Activated naive CD4-positive, alpha-beta T cell treated with anti-CD3 and anti-CD28 coated beads, Interleukin-2, amount 50 U/mL, for 24 hours (primary cell): ENCODE measurements around the gene TANGO6.
"Not testable (repeated sequence)": the region's sequence is repeated elsewhere in the genome, so short reads cannot be mapped to it uniquely, and the experiment has no call there.

ENCODE experiments used
- H3K27ac Mint-ChIP-seq: one replicate; pipeline ENCODE4 v1.8.0; 2021; ENCODE audit warnings: mild to moderate bottlenecking, mixed read lengths
- H3K27me3 Mint-ChIP-seq: one replicate; pipeline ENCODE4 v1.8.0; 2021; ENCODE audit warnings: mixed read lengths
- H3K36me3 Mint-ChIP-seq: one replicate; pipeline ENCODE4 v1.8.0; 2021; ENCODE audit warnings: mixed read lengths
- H3K4me1 Mint-ChIP-seq: one replicate; pipeline ENCODE4 v1.8.0; 2021; ENCODE audit warnings: mixed read lengths
- H3K4me3 Mint-ChIP-seq: one replicate; pipeline ENCODE4 v1.8.0; 2021; ENCODE audit warnings: mild to moderate bottlenecking, mixed read lengths
- H3K9me3 Mint-ChIP-seq: one replicate; pipeline ENCODE4 v1.8.0; 2021; ENCODE audit warnings: mixed read lengths

The TANGO6 gene

GRCh38 chr16:69112285-69113129 is 269.2 kb downstream of the TANGO6 start:
- Mint-ChIP-seq H3K27ac (no peak overlapping the region), H3K4me3 (no peak overlapping the region), H3K9me3 (no peaks in the 10 kb centered on the region), H3K36me3 (peaks cover 9% of the 10 kb centered on the region), H3K4me1 (peaks cover 6% of the 10 kb centered on the region), H3K27me3 (peaks cover 11% of the 10 kb centered on the region)

- H3K27me3 Mint-ChIP-seq, result peaks cover 7% of the 10 kb centered on the region
- no peak overlapping the region for H3K4me3 Mint-ChIP-seq
- peaks cover 7% of the 10 kb centered on the region for H3K4me1 Mint-ChIP-seq
- no peaks in the 10 kb centered on the region for H3K9me3 Mint-ChIP-seq
- H3K36me3 Mint-ChIP-seq, result peaks cover 9% of the 10 kb centered on the region
- no peak overlapping the region for H3K27ac Mint-ChIP-seq
These were observed 269.9 kb downstream of the TANGO6 start for GRCh38 chr16:69113216-69113615.

DNA sequence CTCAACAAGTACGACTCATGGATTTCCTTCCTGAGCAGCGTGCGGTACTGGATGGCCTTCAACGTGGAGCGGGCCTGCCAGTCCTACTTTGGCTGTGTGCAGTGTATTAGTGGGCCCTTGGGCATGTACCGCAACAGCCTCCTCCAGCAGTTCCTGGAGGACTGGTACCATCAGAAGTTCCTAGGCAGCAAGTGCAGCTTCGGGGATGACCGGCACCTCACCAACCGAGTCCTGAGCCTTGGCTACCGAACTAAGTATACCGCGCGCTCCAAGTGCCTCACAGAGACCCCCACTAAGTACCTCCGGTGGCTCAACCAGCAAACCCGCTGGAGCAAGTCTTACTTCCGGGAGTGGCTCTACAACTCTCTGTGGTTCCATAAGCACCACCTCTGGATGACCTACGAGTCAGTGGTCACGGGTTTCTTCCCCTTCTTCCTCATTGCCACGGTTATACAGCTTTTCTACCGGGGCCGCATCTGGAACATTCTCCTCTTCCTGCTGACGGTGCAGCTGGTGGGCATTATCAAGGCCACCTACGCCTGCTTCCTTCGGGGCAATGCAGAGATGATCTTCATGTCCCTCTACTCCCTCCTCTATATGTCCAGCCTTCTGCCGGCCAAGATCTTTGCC is 271.1 kb downstream of the TANGO6 start:
- Mint-ChIP-seq H3K36me3 (peaks cover 12% of the 10 kb centered on the region), H3K27ac (no peak overlapping the region), H3K27me3 (peaks cover 3% of the 10 kb centered on the region), H3K4me3 (no peak overlapping the region), H3K4me1 (peaks cover 8% of the 10 kb centered on the region), H3K9me3 (no peaks in the 10 kb centered on the region)

DNA sequence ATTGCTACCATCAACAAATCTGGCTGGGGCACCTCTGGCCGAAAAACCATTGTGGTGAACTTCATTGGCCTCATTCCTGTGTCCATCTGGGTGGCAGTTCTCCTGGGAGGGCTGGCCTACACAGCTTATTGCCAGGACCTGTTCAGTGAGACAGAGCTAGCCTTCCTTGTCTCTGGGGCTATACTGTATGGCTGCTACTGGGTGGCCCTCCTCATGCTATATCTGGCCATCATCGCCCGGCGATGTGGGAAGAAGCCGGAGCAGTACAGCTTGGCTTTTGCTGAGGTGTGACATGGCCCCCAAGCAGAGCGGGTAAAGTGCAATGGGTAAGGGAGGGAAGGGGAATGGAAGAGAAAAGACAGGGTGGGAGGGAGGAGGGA is 271.6 kb downstream of the TANGO6 start:
- Mint-ChIP-seq H3K4me3 (no peak overlapping the region), H3K27ac (no peak overlapping the region), H3K9me3 (no peaks in the 10 kb centered on the region), H3K27me3 (no peaks in the 10 kb centered on the region), H3K36me3 (peaks cover 8% of the 10 kb centered on the region), H3K4me1 (peaks cover 8% of the 10 kb centered on the region)

DNA sequence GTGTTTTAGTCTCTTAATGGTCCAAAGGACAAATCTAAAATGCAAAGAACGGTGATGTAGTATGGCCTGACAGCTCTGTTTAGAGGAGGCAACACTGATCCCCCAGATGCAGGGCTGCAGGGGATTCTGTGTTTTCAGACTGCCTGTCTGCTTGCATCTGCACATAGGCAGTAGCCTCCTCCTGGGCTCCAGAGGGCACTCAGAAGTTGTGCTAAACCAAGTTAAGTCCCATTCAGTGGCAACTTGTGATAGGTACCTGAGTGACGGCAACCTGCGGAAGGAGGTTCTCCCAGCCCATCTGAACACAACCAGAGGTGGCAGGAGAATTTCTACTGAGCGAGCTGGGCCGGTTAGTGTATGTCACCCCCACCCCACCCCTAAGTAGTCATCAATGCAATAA is 272.0 kb downstream of the TANGO6 start:
- H3K27ac Mint-ChIP-seq, result no peak overlapping the region
- H3K4me1 Mint-ChIP-seq, result peaks cover 8% of the 10 kb centered on the region
- H3K36me3 Mint-ChIP-seq, result peaks cover 8% of the 10 kb centered on the region
- H3K9me3 Mint-ChIP-seq, result no peaks in the 10 kb centered on the region
- H3K4me3 Mint-ChIP-seq, result no peak overlapping the region
- no peaks in the 10 kb centered on the region for H3K27me3 Mint-ChIP-seq

- H3K27me3 Mint-ChIP-seq, result no peaks in the 10 kb centered on the region
- no peak overlapping the region for H3K4me3 Mint-ChIP-seq
- H3K27ac Mint-ChIP-seq, result no peak overlapping the region
- H3K9me3 Mint-ChIP-seq, result no peaks in the 10 kb centered on the region
- H3K4me1 Mint-ChIP-seq, result peaks cover 8% of the 10 kb centered on the region
- peaks cover 4% of the 10 kb centered on the region for H3K36me3 Mint-ChIP-seq
These were observed 272.5 kb downstream of the TANGO6 start for GRCh38 chr16:69115837-69116236.

DNA sequence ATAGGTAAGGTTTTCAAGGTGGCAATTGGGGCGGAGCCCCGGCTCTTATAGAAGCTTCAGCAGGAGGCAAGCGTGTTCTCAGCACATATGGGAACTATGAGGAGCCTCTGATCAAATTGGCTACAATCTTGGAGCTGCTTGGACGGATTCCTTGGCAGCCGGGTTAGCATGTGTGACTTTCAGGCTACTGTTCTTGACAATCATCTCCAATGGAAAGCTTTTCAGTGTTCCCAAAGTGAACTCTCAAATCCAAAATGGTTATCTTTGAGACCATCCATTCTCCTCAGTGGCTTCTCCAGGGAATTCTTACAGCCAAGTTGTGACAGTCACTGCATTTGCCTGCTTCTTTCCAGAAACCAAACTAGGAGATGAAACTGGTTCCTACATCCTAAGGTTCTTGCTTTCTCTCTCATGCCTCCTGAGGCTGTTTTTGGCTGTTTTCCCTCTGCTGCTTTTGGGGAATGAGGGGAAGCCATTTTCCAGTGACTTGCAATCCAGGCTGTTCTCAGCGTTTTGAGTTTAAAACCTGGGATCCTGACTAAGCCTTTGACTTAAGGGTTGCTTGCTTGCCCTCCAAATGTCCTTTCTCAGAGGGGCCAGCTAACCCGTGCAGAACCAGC is 273.0 kb downstream of the TANGO6 start:
- Mint-ChIP-seq H3K4me3 (no peak overlapping the region), H3K4me1 (peaks cover 8% of the 10 kb centered on the region), H3K9me3 (no peaks in the 10 kb centered on the region), H3K36me3 (peaks cover 5% of the 10 kb centered on the region), H3K27me3 (no peaks in the 10 kb centered on the region), H3K27ac (no peak overlapping the region)

- Mint-ChIP-seq H3K9me3 (no peaks in the 10 kb centered on the region), H3K27ac (no peak overlapping the region), H3K27me3 (no peaks in the 10 kb centered on the region)
These were observed 273.6 kb downstream of the TANGO6 start for GRCh38 chr16:69116906-69117305.

GRCh38 chr16:69118468-69118867 is 275.1 kb downstream of the TANGO6 start:
- Mint-ChIP-seq H3K36me3 (peaks cover 5% of the 10 kb centered on the region), H3K27ac (no peak overlapping the region), H3K4me3 (no peak overlapping the region)

More at GRCh38 chr16:69116906-69117305, 273.6 kb downstream of the TANGO6 start:
- Mint-ChIP-seq H3K36me3 (peaks cover 5% of the 10 kb centered on the region), H3K4me3 (no peak overlapping the region), H3K4me1 (peaks cover 8% of the 10 kb centered on the region)

GRCh38 chr16:69118994-69119393 is 275.7 kb downstream of the TANGO6 start:
- Mint-ChIP-seq H3K4me3 (no peak overlapping the region), H3K36me3 (peaks cover 5% of the 10 kb centered on the region), H3K27ac (no peak overlapping the region), H3K9me3 (no peaks in the 10 kb centered on the region), H3K27me3 (no peaks in the 10 kb centered on the region), H3K4me1 (peaks cover 10% of the 10 kb centered on the region)

More at GRCh38 chr16:69118468-69118867, 275.1 kb downstream of the TANGO6 start:
- peaks cover 8% of the 10 kb centered on the region for H3K4me1 Mint-ChIP-seq
- no peaks in the 10 kb centered on the region for H3K27me3 Mint-ChIP-seq
- no peaks in the 10 kb centered on the region for H3K9me3 Mint-ChIP-seq

GRCh38 chr16:69119536-69119935 is 276.2 kb downstream of the TANGO6 start:
- peaks cover 12% of the 10 kb centered on the region for H3K4me1 Mint-ChIP-seq
- H3K4me3 Mint-ChIP-seq, result no peak overlapping the region
- no peaks in the 10 kb centered on the region for H3K27me3 Mint-ChIP-seq
- no peaks in the 10 kb centered on the region for H3K9me3 Mint-ChIP-seq
- H3K27ac Mint-ChIP-seq, result no peak overlapping the region
- peaks cover 5% of the 10 kb centered on the region for H3K36me3 Mint-ChIP-seq

DNA sequence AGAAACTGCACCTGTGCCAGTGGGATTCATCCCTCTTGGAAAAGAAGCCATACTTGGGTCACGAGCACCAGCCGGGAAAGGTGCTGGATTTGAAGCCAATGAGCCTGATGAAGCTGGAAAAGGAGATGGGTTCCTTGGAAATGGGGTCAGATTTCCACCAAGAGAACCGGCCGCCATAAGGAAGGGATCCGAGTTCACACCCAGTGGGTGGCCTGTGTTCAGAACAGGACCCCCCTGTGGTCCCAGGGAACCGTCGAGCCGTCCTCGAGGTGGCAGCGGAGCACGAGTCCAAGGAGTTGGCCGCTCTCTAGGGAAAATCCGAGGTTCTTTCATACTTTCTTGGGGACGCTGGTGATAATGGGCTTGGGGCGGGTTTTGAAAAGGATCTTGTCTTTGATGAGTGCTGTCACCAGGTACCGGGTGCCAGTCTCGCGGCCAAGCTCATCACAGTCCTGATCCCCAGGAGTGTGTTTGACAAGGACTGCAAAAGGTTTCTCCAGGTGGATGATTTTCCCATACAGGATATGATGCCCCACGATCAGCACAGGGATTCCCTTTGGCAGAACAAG is 276.8 kb downstream of the TANGO6 start:
- peaks cover 5% of the 10 kb centered on the region for H3K36me3 Mint-ChIP-seq
- H3K4me3 Mint-ChIP-seq, result no peak overlapping the region
- no peaks in the 10 kb centered on the region for H3K27me3 Mint-ChIP-seq
- no peaks in the 10 kb centered on the region for H3K9me3 Mint-ChIP-seq
- no peak overlapping the region for H3K27ac Mint-ChIP-seq
- H3K4me1 Mint-ChIP-seq, result peaks cover 12% of the 10 kb centered on the region

DNA sequence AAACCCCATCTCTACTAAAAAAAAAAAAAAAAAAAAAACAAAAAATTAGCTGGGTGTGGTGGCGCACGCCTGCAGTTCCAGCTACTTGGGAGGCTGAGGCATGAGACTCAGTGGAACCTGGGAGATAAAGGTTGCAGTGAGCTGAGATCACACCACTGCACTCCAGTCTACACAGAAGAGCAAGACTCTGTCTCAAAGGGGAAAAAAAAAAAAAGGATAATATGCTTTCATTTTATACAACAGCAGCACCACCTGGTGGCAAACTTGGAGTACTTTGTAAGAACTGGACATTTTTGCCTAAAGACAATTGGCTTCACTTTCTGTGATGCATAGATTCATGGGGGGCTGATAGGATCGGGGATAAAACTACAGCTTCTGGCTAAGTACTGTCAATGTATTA is 280.6 kb downstream of the TANGO6 start:
- H3K4me3 Mint-ChIP-seq, result no peak overlapping the region
- H3K4me1 Mint-ChIP-seq, result peaks cover 16% of the 10 kb centered on the region
- H3K9me3 Mint-ChIP-seq, result no peaks in the 10 kb centered on the region

GRCh38 chr16:69124406-69124805 is 281.1 kb downstream of the TANGO6 start:
- not testable (repeated sequence) for H3K27ac Mint-ChIP-seq, H3K9me3 Mint-ChIP-seq, H3K4me3 Mint-ChIP-seq, H3K27me3 Mint-ChIP-seq, H3K36me3 Mint-ChIP-seq
- peaks cover 16% of the 10 kb centered on the region for H3K4me1 Mint-ChIP-seq

More for the DNA sequence above, 280.6 kb downstream of the TANGO6 start:
- Mint-ChIP-seq H3K27me3 (no peaks in the 10 kb centered on the region), H3K27ac (no peak overlapping the region), H3K36me3 (peaks cover 4% of the 10 kb centered on the region)

DNA sequence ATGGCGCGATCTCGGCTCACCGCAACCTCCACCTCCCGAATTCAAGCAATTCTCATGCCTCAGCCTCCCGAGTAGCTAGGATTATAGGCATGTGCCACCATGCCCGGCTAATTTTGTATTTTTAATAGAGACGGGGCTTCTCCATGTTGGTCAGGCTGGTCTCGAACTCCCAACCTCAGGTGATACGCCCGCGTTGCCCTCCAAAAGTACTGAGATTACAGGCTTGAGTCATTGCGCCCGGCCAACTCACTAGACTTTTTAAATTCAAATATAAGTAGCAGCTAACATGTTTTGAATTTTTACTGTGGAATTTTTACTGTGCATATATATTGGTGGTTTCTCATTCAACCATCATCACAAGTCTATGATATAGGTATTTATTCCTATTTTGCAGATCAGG is 281.6 kb downstream of the TANGO6 start:
- Mint-ChIP-seq H3K27ac (peak overlapping the region; percentile 46), H3K4me1 (peaks cover 22% of the 10 kb centered on the region)
- not testable (repeated sequence) for H3K36me3 Mint-ChIP-seq, H3K9me3 Mint-ChIP-seq, H3K4me3 Mint-ChIP-seq, H3K27me3 Mint-ChIP-seq

DNA sequence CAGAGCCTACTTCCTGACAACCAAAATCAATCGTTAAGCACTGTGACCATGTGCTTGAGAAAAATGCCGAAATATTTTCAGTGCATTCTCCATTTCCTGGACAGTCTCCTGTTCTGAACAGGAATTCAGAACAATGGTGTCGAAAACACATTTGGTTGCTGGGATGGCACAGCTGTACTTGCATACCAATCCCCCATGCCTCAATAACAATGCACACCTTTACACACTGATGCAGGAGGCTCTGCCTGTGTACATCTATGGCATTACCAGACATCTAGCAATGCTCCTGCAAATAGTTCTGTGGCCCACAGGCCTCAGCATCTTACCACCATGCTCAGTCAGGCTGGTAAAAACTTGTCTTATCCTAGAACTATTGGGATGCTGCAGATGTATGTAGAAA is 282.9 kb downstream of the TANGO6 start:
- H3K27me3 Mint-ChIP-seq, result no peaks in the 10 kb centered on the region
- peaks cover 33% of the 10 kb centered on the region for H3K4me1 Mint-ChIP-seq
- no peak overlapping the region for H3K4me3 Mint-ChIP-seq
- H3K9me3 Mint-ChIP-seq, result no peaks in the 10 kb centered on the region
- peaks cover 2% of the 10 kb centered on the region for H3K36me3 Mint-ChIP-seq
- no peak overlapping the region for H3K27ac Mint-ChIP-seq
